PFSK-1 (cell line): ENCODE data around the gene CAPSL.
A peak's percentile ranks its signal among the peaks of the same experiment; 100 is the strongest.

Experiments used
- FOXP2 ChIP-seq: optimal IDR thresholded peaks from 2 replicates; pipeline ENCODE3; 2011; ENCODE audit warnings: borderline replicate concordance, control low read depth, inconsistent platforms; ENCODE audit not compliant: insufficient read depth; ENCODE audit errors: extremely low read length, extremely low read depth
- POLR2AphosphoS5 ChIP-seq: IDR thresholded peaks from 2 replicates; pipeline ENCODE4 v1.6.1; 2012; ENCODE audit warnings: low read depth, mild to moderate bottlenecking, control low read depth, low read length, moderate library complexity
- SIN3A ChIP-seq: IDR thresholded peaks from 2 replicates; pipeline ENCODE4 v1.6.1; 2012; ENCODE audit warnings: mild to moderate bottlenecking, low read length, moderate library complexity, borderline replicate concordance; ENCODE audit not compliant: insufficient read depth
- TAF1 ChIP-seq: IDR thresholded peaks from 2 replicates; pipeline ENCODE4 v1.6.1; 2012; ENCODE audit warnings: low read length, control low read depth, borderline replicate concordance; ENCODE audit not compliant: insufficient read depth
- TF ChIP-seq, protein P1 (sequence below), 2 experiments: IDR thresholded peaks; 2 replicates each; pipeline versions ENCODE4 v1.6.1 to v1.8.0; 2011 to 2012; ENCODE audit warnings: low read depth in 2 of 2, low read length in 2 of 2, control low read depth in 1 of 2, inconsistent platforms in 1 of 2, mild to moderate bottlenecking in 1 of 2, moderate library complexity in 1 of 2; ENCODE audit not compliant: insufficient read depth in 1 of 2

The CAPSL gene

DNA sequence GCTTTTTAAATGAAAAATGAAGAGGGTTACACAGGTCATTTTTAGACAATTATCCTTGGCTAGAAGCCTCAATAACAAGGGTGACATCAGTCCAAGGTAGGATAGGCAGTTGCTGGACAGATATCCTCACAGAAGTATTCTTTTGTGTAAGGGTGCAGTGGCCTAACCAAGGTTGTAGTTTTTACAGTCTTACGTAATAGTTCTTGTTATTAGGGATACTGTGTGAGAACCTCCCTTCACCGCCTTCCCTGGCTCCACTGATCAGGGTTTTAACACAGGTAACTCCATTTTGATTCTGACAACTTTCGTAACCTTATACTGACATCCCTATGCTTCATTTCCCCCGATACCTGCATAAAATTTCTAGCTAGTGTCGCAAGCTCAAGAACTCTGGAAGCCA lies 8.7 kb upstream of the CAPSL start:
- TF ChIP-seq SIN3A (no peak), POLR2AphosphoS5 (no peak), TAF1 (no peak), FOXP2 (no peak)
- TF ChIP-seq, protein P1, sequence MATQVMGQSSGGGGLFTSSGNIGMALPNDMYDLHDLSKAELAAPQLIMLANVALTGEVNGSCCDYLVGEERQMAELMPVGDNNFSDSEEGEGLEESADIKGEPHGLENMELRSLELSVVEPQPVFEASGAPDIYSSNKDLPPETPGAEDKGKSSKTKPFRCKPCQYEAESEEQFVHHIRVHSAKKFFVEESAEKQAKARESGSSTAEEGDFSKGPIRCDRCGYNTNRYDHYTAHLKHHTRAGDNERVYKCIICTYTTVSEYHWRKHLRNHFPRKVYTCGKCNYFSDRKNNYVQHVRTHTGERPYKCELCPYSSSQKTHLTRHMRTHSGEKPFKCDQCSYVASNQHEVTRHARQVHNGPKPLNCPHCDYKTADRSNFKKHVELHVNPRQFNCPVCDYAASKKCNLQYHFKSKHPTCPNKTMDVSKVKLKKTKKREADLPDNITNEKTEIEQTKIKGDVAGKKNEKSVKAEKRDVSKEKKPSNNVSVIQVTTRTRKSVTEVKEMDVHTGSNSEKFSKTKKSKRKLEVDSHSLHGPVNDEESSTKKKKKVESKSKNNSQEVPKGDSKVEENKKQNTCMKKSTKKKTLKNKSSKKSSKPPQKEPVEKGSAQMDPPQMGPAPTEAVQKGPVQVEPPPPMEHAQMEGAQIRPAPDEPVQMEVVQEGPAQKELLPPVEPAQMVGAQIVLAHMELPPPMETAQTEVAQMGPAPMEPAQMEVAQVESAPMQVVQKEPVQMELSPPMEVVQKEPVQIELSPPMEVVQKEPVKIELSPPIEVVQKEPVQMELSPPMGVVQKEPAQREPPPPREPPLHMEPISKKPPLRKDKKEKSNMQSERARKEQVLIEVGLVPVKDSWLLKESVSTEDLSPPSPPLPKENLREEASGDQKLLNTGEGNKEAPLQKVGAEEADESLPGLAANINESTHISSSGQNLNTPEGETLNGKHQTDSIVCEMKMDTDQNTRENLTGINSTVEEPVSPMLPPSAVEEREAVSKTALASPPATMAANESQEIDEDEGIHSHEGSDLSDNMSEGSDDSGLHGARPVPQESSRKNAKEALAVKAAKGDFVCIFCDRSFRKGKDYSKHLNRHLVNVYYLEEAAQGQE (IDR thresholded peaks at IDR 0.05; ENCODE audit: insufficient read depth in 1 of 2, low read depth in 2 of 2, low read length in 2 of 2), result no peak

DNA sequence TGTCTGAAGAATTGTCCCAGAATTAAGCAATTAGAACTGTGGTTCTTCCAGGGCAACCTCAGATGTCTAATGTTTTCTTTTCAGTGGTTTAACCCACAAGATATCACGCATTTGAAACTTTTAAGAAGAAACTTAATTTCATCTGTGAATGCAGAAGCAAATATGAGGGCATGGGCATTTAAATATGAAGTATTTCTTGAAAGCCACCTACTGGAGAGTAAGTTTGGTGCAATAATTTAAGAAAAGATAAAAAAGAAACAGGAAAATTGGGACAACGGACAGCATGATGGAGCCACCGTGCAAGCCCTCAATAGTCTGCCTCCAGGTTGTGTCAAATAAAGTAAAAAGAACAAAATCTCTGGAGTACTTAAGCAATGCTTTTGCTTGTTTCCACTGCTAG lies 1.2 kb upstream of the CAPSL start:
- TF ChIP-seq POLR2AphosphoS5 (no peak), SIN3A (no peak), FOXP2 (no peak), TAF1 (no peak)
- TF ChIP-seq, protein P1 (IDR thresholded peaks at IDR 0.05; ENCODE audit: insufficient read depth in 1 of 2, low read depth in 2 of 2, low read length in 2 of 2), result no peak

DNA sequence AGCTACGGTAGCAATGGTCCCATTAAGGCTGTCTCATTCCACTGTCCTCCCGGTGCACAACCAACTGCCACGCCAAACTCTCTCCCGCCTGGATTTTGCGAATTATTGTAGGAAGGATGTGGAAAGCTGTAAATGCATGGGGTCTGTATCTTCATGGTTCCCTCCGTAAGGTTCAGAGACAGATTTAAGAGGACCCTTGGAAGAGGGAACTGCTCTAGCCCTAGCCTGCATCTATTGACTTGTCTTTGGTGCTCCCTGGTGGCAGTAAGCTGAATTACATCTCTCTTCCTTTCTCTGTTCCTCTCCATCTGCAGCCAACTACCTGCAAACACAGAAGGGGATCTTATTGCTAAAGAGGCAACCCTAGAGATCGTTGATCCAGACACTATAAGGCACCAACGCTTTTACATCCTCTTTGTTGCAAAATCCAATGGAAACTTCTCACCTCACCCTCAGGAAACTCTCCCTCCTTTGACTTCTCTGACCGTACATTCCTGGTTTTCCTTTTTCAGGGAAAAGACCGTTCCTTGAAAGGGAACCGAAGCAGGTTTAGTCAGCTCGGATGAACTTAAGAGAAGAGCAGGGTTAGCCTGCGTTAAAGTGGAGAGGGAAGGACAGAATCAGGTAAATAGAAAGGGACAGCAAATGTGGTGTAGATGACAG lies 11.9 kb downstream of the CAPSL start:
- TF ChIP-seq TAF1 (no peak), FOXP2 (no peak), SIN3A (no peak), POLR2AphosphoS5 (no peak)
- TF ChIP-seq, protein P1 (IDR thresholded peaks at IDR 0.05; ENCODE audit: insufficient read depth in 1 of 2, low read depth in 2 of 2, low read length in 2 of 2), result no peak

DNA sequence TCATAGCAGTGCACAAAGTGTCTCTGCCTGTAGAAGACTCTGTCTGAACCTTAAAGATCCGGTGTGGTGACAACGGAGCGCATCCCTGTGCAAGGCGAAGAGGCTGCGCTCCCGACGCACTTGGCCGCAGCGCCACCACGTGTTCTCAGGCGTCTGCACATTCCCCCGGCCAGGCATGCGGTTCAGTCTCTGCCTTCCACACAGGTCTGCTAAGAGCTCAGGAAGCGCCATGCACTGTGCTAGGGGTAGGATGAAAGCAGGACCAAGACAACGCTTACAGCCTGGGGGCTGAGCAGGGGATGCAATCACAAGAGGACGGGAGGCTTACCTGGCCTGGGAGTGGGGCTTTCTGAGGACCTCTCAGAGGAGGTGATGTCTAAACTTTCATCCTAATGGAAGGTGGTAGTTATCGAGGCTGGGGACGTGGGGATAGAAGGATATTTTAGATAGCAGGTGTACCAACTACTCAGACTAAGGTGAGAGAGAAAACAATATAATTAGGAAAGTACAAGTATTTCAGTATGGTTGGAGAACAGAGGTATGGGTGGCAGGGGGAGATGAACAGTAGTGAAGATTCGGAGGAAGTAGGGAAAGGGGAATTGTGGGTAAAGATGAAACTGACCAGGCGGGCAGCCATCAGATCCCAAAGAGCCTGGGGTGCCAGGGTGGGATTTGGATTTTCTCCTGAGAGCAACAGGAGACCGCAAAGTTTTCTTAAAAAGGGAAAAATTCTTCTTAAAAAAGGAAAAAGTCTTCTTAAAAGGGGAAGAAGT lies 13.3 kb downstream of the CAPSL start:
- no peak for TF ChIP-seq TAF1
- peak; percentile 81 for TF ChIP-seq FOXP2

DNA sequence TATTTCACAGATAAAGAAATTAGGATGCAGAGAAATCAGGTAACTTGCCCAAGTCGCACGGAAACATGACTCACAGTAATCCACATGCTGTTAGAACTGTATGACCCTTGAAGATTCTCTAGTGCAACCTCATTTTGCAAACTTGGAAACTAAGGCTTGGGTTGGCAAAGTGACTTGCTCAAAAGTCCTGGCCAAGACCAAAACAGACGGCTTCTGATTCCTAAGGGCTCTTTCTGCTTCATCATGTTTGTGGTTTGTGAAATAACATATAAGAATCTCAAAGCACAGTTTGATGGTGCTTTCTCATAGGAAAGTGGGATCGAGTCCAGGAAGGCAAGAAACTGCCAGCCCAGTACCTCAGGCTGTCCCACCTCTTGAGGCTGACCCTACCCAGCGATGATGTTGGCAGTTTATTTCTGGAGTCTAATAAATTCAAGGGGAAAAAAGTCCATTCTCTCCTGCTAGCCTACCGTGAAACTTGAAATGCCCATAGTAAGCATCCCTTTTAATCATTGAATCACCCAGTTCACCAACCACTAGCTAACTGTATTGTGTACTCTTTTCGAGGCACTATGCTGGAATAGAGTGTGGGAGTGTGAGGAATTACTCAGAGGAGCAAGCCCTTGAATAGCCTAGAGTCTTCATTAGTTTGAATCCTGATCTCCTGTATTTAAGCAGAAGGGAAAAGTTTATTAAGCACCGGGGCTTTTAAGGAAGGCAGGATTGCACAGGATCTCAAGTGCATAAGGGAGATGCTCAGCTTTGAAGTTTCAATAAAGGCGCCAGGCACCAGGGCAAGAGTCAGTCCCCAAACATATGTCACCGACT lies 14.1 kb downstream of the CAPSL start:
- TF ChIP-seq FOXP2 (no peak), POLR2AphosphoS5 (no peak), SIN3A (no peak), TAF1 (no peak)
- TF ChIP-seq, protein P1 (IDR thresholded peaks at IDR 0.05; ENCODE audit: insufficient read depth in 1 of 2, low read depth in 2 of 2, low read length in 2 of 2), result no peak
